Skeletal muscle satellite cell (primary cell): Measurements from ENCODE around the gene MPP3.

Experiments used
- H3K27me3 ChIP-seq: 2 replicates; pipeline ENCODE4 v1.7.0; 2013; ENCODE audit warnings: low read length; ENCODE audit not compliant: control insufficient read depth, insufficient read depth
- H3K36me3 ChIP-seq: 2 replicates; pipeline ENCODE4 v1.7.0; 2013; ENCODE audit warnings: mild to moderate bottlenecking, control low read depth, low read length; ENCODE audit not compliant: insufficient read depth
- H3K4me1 ChIP-seq: 2 replicates; pipeline ENCODE4 v1.7.0; 2013; ENCODE audit warnings: low read length; ENCODE audit not compliant: control insufficient read depth, insufficient read depth
- H3K4me2 ChIP-seq: 2 replicates; pipeline ENCODE4 v1.7.0; 2013; ENCODE audit warnings: mild to moderate bottlenecking, low read length
- H3K4me3 ChIP-seq: 2 replicates; pipeline ENCODE4 v1.7.0; 2013; ENCODE audit warnings: low read length
- H3K9ac ChIP-seq: 2 replicates; pipeline ENCODE4 v1.7.0; 2013; ENCODE audit warnings: mild to moderate bottlenecking, low read depth, low read length, moderate library complexity
- H3K9me3 ChIP-seq: replicated peaks from 2 replicates; pipeline ENCODE4 v1.7.0; 2013; ENCODE audit warnings: mild to moderate bottlenecking, control low read depth, low read length

The MPP3 gene

DNA sequence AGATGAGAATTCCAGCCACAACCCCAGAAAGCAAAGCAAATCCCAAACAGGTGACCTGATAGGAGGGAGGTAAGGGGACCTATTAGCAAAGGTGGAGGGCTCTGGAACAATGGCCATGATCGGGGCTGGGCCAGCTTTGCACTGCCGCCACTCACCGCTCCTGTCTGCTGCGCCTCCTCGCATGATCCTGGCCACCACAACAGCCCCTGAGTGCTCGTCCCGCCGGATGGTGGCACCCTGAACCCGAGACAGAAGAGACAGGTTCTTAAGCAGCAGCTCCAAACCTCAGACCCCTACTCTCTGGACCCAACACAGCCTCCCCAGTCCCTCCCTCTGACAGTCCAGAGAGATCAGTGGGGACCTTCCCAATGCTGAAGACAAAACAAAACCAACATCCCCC is 5.3 kb downstream of the MPP3 start:
- no peaks in the 10 kb centered on the region for H3K9me3 ChIP-seq
- peaks cover 8% of the 10 kb centered on the region for H3K4me1 ChIP-seq
- peaks cover 42% of the 10 kb centered on the region for H3K36me3 ChIP-seq
- H3K4me2 ChIP-seq = no peak overlapping the region
- H3K27me3 ChIP-seq = no peaks in the 10 kb centered on the region
- H3K9ac ChIP-seq = no peak overlapping the region
- no peak overlapping the region for H3K4me3 ChIP-seq

DNA sequence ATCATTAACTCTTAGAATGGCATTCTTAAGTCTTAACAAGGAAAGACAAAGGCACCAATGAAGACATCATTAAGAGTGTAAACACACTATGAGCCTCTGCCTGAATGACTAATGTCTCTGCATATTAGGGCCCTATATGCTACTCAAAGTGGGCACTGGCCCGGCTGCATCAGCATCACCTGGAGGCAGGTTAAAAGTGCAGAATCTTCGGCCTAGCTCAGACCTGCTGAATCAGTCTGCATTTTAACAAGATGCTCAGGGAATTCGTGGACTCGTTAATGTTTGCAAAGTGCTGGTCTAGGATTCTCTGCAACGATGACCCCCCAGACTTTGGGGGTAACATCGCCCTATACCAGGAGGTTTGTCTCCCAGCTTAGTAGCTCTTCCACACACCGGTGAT is 6.7 kb downstream of the MPP3 start:
- Histone ChIP-seq H3K9me3 (no peaks in the 10 kb centered on the region), H3K9ac (no peak overlapping the region), H3K27me3 (no peaks in the 10 kb centered on the region), H3K4me3 (no peak overlapping the region), H3K4me2 (no peak overlapping the region), H3K36me3 (peaks cover 46% of the 10 kb centered on the region), H3K4me1 (no peaks in the 10 kb centered on the region)

- H3K4me3 ChIP-seq = no peak overlapping the region
- no peak overlapping the region for H3K9ac ChIP-seq
- H3K4me1 ChIP-seq = no peaks in the 10 kb centered on the region
- H3K36me3 ChIP-seq = peaks cover 39% of the 10 kb centered on the region
- no peaks in the 10 kb centered on the region for H3K9me3 ChIP-seq
- H3K27me3 ChIP-seq = no peaks in the 10 kb centered on the region
- no peak overlapping the region for H3K4me2 ChIP-seq
Observed at GRCh38 chr17:43825567-43825966, 7.4 kb downstream of the MPP3 start.

- no peak overlapping the region for H3K4me3 ChIP-seq
- no peaks in the 10 kb centered on the region for H3K27me3 ChIP-seq
- H3K9me3 ChIP-seq = no peaks in the 10 kb centered on the region
- peaks cover 35% of the 10 kb centered on the region for H3K36me3 ChIP-seq
- H3K9ac ChIP-seq = no peak overlapping the region
- no peak overlapping the region for H3K4me2 ChIP-seq
- no peaks in the 10 kb centered on the region for H3K4me1 ChIP-seq
Observed at GRCh38 chr17:43823350-43824084, 9.4 kb downstream of the MPP3 start.

DNA sequence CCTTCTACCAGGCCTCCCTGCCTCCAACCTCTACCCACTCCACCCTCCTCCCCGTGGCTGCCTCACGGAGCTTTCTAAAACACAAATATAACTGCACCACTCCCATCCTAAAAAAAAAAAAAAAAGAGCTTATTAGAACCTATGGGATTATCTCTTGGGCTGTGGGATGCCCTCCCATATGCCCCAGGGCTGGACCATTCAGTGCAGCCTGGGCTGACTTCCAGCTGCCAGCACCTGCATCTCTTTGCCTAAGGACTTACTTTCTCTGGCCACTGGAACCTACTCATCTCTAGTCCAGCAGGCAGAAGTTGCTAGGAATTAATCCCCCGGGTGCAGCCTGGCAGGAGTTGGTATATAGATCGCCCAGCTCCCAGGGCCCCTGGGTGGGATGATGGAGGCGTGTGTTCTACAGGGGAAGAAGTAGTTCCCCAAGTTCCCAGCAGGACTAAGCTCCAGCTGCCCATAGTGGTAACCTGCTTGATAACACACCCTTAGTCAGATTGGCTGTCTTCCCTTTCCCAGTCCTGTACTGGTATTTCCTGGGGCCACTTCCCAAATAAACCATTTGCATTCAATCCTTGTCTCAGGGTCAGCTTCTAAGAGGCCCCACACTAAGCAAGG is 10.3 kb downstream of the MPP3 start:
- H3K4me3 ChIP-seq = no peak overlapping the region
- peaks cover 27% of the 10 kb centered on the region for H3K36me3 ChIP-seq
- no peak overlapping the region for H3K4me2 ChIP-seq
- H3K9ac ChIP-seq = no peak overlapping the region
- H3K9me3 ChIP-seq = no peaks in the 10 kb centered on the region
- H3K27me3 ChIP-seq = no peaks in the 10 kb centered on the region
- no peaks in the 10 kb centered on the region for H3K4me1 ChIP-seq

DNA sequence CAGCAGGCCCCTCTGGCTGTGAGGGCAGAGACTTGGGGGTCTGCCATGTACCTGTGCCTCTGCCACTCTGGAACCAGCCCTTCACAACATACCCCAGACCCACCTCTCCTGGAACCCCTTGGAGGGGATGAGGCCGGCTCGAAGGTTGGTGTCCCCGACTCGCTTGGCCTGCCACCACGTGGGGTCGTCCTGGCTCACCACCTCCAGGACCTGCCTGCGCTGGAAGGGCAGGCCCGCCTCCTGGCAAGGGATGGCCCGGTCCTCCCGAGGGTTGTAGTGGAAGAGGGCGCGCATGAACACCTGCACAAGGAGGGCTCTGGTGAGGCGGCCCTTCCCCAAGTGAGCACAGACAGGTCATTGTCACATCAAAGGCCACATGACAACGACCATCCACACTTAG is 12.2 kb downstream of the MPP3 start:
- H3K4me1 ChIP-seq = no peaks in the 10 kb centered on the region

GRCh38 chr17:43818966-43819365 is 14.0 kb downstream of the MPP3 start:
- Histone ChIP-seq H3K4me3 (no peak overlapping the region), H3K36me3 (peaks cover 39% of the 10 kb centered on the region), H3K27me3 (no peaks in the 10 kb centered on the region), H3K9me3 (no peaks in the 10 kb centered on the region), H3K4me2 (no peak overlapping the region), H3K4me1 (peaks cover 13% of the 10 kb centered on the region), H3K9ac (no peak overlapping the region)

More for the DNA sequence above, 12.2 kb downstream of the MPP3 start:
- Histone ChIP-seq H3K9ac (no peak overlapping the region), H3K4me2 (no peak overlapping the region), H3K27me3 (no peaks in the 10 kb centered on the region), H3K36me3 (peaks cover 37% of the 10 kb centered on the region), H3K4me3 (no peak overlapping the region), H3K9me3 (no peaks in the 10 kb centered on the region)

- no peak overlapping the region for H3K4me3 ChIP-seq
- peaks cover 13% of the 10 kb centered on the region for H3K4me1 ChIP-seq
- H3K9me3 ChIP-seq = no peaks in the 10 kb centered on the region
- no peak overlapping the region for H3K4me2 ChIP-seq
- H3K27me3 ChIP-seq = no peaks in the 10 kb centered on the region
- H3K36me3 ChIP-seq = peaks cover 47% of the 10 kb centered on the region
- no peak overlapping the region for H3K9ac ChIP-seq
Observed at GRCh38 chr17:43817826-43818225, 15.1 kb downstream of the MPP3 start.

GRCh38 chr17:43816336-43817320 is 16.3 kb downstream of the MPP3 start:
- H3K9ac ChIP-seq = no peak overlapping the region
- no peak overlapping the region for H3K4me3 ChIP-seq
- peaks cover 44% of the 10 kb centered on the region for H3K36me3 ChIP-seq

DNA sequence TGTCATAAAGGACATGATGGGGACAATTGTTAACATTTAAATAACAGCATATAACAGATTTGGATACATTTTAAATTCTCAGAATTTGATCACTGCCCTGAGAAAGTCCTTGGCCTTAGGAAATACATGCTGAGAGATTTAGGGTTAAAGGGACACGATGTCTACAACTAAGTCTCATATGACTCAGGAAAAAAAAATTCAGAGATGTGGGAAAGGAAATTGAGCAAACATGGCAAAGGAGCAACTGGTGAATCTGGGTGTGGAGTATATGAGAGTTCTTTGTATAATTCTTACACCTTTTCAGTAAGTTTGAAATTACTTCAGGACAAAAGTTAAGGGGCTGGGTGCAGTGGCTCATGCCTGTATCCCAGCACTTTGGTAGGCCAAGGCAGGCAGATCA is 18.2 kb downstream of the MPP3 start:
- Histone ChIP-seq H3K9me3 (no peaks in the 10 kb centered on the region), H3K4me2 (peak overlapping the region; percentile 49), H3K4me1 (peaks cover 13% of the 10 kb centered on the region), H3K27me3 (no peaks in the 10 kb centered on the region), H3K36me3 (peaks cover 47% of the 10 kb centered on the region), H3K9ac (no peak overlapping the region), H3K4me3 (no peak overlapping the region)

More at GRCh38 chr17:43816336-43817320, 16.3 kb downstream of the MPP3 start:
- no peaks in the 10 kb centered on the region for H3K27me3 ChIP-seq
- H3K9me3 ChIP-seq = no peaks in the 10 kb centered on the region
- H3K4me1 ChIP-seq = peaks cover 13% of the 10 kb centered on the region
- no peak overlapping the region for H3K4me2 ChIP-seq

DNA sequence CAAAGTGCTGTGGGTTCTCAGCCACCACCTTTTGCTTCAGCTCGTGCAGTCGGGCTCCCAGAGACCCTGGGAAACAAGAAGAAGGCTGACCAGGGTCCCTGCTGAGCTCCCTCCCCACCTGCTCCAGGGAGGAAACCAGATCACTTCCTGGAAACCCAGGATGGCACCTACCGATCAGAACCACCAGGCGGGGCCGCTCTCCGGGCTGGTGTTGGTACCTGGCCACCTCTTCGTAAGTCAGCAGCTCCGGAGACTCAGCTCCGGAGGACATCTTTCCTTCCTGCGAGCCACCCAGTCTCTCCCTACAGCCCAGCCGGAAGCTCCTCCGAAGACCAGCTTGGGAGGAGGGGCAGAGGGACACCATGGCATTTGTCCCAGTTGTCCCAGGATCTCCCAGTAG is 18.9 kb downstream of the MPP3 start:
- Histone ChIP-seq H3K27me3 (no peaks in the 10 kb centered on the region), H3K4me1 (peaks cover 13% of the 10 kb centered on the region), H3K4me2 (no peak overlapping the region), H3K9ac (no peak overlapping the region), H3K9me3 (no peaks in the 10 kb centered on the region), H3K4me3 (no peak overlapping the region), H3K36me3 (peaks cover 40% of the 10 kb centered on the region)
